ENCODE measurements around the gene RFWD3.

The RFWD3 gene

DNA sequence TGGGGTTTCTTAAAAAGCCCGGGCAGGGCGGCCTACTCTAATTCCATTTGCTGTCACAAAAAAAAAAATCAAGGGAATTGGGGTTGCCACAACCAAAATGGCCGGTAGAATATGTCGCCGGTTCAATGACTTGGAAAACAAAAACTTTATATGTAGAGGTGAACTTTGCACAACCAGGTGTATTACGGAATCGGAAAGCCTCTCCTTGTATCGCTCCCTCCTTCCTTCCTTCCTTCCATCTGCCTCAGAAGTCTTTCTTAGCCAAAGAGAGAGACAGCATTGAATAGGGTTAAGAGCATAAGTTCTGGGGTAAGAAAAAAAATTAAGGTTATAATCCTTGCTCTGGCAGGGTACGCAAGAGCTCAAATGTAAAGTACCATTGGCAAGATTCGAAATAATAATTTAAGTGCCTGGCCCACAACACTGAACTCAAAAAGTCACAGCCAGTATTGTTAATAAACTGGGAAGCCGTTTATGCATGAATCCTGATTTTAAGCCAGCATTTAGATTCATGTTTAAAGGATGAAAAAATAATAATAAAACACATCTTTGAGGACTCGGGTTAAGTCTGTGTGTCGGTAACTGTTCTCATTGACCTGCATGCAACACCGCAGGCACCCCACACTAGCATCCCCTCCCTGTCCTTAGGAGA is 59.2 kb downstream of the RFWD3 start:
- TF ChIP-seq, protein P1, sequence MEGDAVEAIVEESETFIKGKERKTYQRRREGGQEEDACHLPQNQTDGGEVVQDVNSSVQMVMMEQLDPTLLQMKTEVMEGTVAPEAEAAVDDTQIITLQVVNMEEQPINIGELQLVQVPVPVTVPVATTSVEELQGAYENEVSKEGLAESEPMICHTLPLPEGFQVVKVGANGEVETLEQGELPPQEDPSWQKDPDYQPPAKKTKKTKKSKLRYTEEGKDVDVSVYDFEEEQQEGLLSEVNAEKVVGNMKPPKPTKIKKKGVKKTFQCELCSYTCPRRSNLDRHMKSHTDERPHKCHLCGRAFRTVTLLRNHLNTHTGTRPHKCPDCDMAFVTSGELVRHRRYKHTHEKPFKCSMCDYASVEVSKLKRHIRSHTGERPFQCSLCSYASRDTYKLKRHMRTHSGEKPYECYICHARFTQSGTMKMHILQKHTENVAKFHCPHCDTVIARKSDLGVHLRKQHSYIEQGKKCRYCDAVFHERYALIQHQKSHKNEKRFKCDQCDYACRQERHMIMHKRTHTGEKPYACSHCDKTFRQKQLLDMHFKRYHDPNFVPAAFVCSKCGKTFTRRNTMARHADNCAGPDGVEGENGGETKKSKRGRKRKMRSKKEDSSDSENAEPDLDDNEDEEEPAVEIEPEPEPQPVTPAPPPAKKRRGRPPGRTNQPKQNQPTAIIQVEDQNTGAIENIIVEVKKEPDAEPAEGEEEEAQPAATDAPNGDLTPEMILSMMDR (conservative IDR thresholded peaks at IDR 0.05; ENCODE audit: low read depth, low read length), result no peak
- no peak for DNase-seq (ENCODE audit: low read depth)
- H3K4me3 ChIP-seq (ENCODE audit: low read depth, low read length), result peak overlapping the region; percentile 96

DNA sequence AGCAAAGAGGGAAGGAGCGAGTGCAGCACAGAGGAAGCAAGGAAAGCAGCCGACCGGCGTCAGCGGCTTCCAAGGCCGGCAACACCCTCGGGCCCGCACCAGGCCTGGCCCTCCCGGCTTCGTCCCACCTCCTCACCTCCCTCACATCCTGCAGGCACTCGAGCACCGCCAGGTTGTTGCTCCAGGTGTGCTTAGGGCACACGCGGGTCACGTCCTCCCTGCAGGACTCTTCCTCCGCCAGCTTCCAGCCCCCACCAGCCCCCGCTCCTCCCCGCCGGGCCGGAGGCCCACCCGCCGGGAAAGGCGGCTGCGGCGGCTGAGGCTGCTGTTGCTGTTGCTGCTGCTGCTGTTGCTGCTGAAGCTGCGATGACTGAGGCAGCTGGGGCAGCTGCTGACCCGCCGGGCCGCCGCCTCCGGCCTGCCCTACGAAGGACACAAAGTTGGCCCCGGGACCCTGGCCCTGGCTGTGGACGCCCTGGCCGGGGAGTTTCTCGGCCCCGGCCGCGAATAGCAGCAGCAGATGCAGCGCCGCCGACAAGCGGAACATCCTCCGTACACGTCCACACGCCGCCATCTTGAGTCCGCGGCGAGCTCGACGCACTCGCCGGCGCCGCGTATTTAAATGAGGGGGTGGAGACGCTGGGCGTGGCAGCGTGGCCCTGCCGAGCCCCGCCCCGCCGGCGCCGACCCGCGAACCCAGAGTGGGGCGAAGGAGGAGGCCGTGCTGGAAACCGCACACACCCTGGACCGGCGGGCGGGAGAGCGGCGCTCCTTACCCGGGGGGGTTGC is 60.0 kb downstream of the RFWD3 start, which contains the start of gene GLG1:
Gene GLG1, minus strand, starts transcription at position 594 of the 789 bp plus-strand sequence. Its CDS starts 20 bp downstream, at position 574.
- DNase-seq (ENCODE audit: low read depth), result peak; percentile 94
- peak within 1 kb of the TSS; percentile 96 for H3K4me3 ChIP-seq (ENCODE audit: low read depth, low read length)
- TF ChIP-seq, protein P1 (conservative IDR thresholded peaks at IDR 0.05; ENCODE audit: low read depth, low read length), result no peak

- H3K4me3 ChIP-seq (ENCODE audit: low read depth, low read length), result peak overlapping the region; percentile 96
- TF ChIP-seq, protein P1 (conservative IDR thresholded peaks at IDR 0.05; ENCODE audit: low read depth, low read length), result no peak
- no peak for DNase-seq (ENCODE audit: low read depth)
Measured at GRCh38 chr16:74605746-74606520, 60.7 kb downstream of the RFWD3 start.

GRCh38 chr16:74605332-74605731 is 61.3 kb downstream of the RFWD3 start:
- TF ChIP-seq, protein P1 (conservative IDR thresholded peaks at IDR 0.05; ENCODE audit: low read depth, low read length), result no peak
- peak overlapping the region; percentile 96 for H3K4me3 ChIP-seq (ENCODE audit: low read depth, low read length)
- DNase-seq (ENCODE audit: low read depth), result no peak

- peak; percentile 34 for DNase-seq (ENCODE audit: low read depth)
Measured at GRCh38 chr16:74603848-74604247, 62.8 kb downstream of the RFWD3 start.

GRCh38 chr16:74601126-74601871 is 65.4 kb downstream of the RFWD3 start:
- no peak overlapping the region for H3K4me3 ChIP-seq (ENCODE audit: low read depth, low read length)
- DNase-seq (ENCODE audit: low read depth), result no peak
- TF ChIP-seq, protein P1 (conservative IDR thresholded peaks at IDR 0.05; ENCODE audit: low read depth, low read length), result no peak

More at GRCh38 chr16:74603848-74604247, 62.8 kb downstream of the RFWD3 start:
- TF ChIP-seq, protein P1 (conservative IDR thresholded peaks at IDR 0.05; ENCODE audit: low read depth, low read length), result no peak
- no peak overlapping the region for H3K4me3 ChIP-seq (ENCODE audit: low read depth, low read length)

All from choroid plexus epithelial cell (primary cell).